Measurements from ENCODE around the gene IRX5.

GRCh38 chr16:54952195-54952594 lies 21.5 kb downstream of the IRX5 start:
- TF ChIP-seq CTCF (IDR thresholded peaks at IDR 0.05; ENCODE audit: low read length) = no peak
- TF ChIP-seq EZH2 (IDR thresholded peaks at IDR 0.05; ENCODE audit: borderline replicate concordance, low read length) = no peak

Measured in OCI-LY1 (cell line).